ENCODE measurements around the gene CAPN14.

DNA sequence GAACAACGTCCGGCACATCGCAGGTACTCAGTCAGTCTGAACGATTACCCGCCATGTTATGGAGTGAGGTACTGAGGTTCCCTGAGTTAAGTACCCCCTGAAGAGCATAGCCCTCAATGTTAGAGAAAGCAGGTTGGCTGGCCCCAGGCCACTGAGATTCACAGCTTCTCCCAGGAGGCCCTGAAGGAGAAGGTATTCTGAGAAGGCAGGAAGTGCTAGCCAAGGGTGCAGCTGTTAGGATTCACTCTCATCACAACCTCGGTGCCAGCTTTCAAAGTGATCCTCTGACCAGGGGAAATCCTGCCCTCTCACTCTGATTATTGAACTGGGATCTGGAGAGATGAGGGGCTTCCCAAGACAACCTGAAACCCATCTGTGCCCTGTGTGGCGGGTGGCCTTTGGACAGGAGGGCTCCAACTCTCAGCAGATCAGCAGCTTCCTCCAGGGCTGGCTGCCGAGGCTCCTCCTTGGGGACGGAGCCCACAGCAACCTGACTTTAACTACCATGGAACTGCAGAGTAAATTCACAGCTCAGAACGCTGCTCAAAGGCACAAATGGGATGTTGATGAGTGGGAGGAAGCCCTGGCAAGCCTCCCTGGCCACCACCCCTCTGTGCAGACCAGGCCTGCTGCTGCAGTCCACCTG lies 24.4 kb upstream of the CAPN14 start:
- TF ChIP-seq, protein P1, sequence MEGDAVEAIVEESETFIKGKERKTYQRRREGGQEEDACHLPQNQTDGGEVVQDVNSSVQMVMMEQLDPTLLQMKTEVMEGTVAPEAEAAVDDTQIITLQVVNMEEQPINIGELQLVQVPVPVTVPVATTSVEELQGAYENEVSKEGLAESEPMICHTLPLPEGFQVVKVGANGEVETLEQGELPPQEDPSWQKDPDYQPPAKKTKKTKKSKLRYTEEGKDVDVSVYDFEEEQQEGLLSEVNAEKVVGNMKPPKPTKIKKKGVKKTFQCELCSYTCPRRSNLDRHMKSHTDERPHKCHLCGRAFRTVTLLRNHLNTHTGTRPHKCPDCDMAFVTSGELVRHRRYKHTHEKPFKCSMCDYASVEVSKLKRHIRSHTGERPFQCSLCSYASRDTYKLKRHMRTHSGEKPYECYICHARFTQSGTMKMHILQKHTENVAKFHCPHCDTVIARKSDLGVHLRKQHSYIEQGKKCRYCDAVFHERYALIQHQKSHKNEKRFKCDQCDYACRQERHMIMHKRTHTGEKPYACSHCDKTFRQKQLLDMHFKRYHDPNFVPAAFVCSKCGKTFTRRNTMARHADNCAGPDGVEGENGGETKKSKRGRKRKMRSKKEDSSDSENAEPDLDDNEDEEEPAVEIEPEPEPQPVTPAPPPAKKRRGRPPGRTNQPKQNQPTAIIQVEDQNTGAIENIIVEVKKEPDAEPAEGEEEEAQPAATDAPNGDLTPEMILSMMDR (conservative IDR thresholded peaks at IDR 0.05; ENCODE audit: low read depth, low read length), result no peak
- TF ChIP-seq EZH2 (IDR thresholded peaks at IDR 0.05; ENCODE audit: low read length, unreplicated experiment) (no peak), EZH2phosphoT487 (IDR thresholded peaks at IDR 0.05; ENCODE audit: borderline replicate concordance, low read length) (no peak)

Measured in PC-3 (cell line).